ENCODE data around the gene KLHL22.

DNA sequence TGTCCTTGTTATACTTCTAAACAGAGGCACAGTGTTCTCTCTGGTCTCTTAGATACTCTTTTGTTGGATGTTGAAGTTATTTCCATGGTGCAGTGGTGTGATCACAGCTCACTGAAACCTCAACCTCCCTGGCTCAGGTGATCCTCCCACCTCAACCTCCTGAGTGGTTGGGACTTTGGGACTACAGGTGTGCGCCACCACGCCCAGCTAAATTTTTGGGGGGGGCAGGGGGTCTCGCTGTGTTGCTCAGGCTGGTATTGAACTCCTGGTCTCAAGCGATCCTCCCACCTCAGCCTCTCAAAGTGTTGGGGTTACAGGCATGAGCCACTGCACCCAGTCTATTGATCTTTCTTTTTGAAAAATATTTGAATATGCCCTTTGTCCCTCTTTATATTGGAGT is 86.7 kb downstream of the KLHL22 start:
- TF ChIP-seq, protein P1, sequence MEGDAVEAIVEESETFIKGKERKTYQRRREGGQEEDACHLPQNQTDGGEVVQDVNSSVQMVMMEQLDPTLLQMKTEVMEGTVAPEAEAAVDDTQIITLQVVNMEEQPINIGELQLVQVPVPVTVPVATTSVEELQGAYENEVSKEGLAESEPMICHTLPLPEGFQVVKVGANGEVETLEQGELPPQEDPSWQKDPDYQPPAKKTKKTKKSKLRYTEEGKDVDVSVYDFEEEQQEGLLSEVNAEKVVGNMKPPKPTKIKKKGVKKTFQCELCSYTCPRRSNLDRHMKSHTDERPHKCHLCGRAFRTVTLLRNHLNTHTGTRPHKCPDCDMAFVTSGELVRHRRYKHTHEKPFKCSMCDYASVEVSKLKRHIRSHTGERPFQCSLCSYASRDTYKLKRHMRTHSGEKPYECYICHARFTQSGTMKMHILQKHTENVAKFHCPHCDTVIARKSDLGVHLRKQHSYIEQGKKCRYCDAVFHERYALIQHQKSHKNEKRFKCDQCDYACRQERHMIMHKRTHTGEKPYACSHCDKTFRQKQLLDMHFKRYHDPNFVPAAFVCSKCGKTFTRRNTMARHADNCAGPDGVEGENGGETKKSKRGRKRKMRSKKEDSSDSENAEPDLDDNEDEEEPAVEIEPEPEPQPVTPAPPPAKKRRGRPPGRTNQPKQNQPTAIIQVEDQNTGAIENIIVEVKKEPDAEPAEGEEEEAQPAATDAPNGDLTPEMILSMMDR (IDR thresholded peaks at IDR 0.05; ENCODE audit: poor library complexity), result no peak
- TF ChIP-seq EZH2 (IDR thresholded peaks at IDR 0.05; ENCODE audit: borderline replicate concordance), result no peak

All from hepatocyte (in vitro differentiated cells).